GM04503 (cell line): Measurements from ENCODE around the gene COL4A2.

Source experiments
- DNase-seq: peaks from one replicate; pipeline ENCODE4 v3.0.0-alpha.2; 2012; ENCODE audit warnings: low read depth

The COL4A2 gene

GRCh38 chr13:110359840-110360301 lies 52.8 kb downstream of the COL4A2 start:
- DNase-seq: no peak

GRCh38 chr13:110360598-110360997 lies 53.5 kb downstream of the COL4A2 start:
- no peak for DNase-seq

GRCh38 chr13:110361365-110361911 lies 54.4 kb downstream of the COL4A2 start:
- DNase-seq: peak; percentile 60

GRCh38 chr13:110363010-110363409 lies 55.9 kb downstream of the COL4A2 start:
- no peak for DNase-seq

GRCh38 chr13:110364081-110364480 lies 57.0 kb downstream of the COL4A2 start:
- no peak for DNase-seq

GRCh38 chr13:110365876-110366275 lies 58.8 kb downstream of the COL4A2 start:
- no peak for DNase-seq

- no peak for DNase-seq
Measured at GRCh38 chr13:110366733-110367132, 59.6 kb downstream of the COL4A2 start.

- no peak for DNase-seq
Measured at GRCh38 chr13:110367620-110368019, 60.5 kb downstream of the COL4A2 start.

- no peak for DNase-seq
Measured at GRCh38 chr13:110368408-110368807, 61.3 kb downstream of the COL4A2 start.

- DNase-seq: no peak
Measured at GRCh38 chr13:110369400-110369799, 62.3 kb downstream of the COL4A2 start.

GRCh38 chr13:110371550-110372465 lies 64.7 kb downstream of the COL4A2 start:
- DNase-seq: no peak

- no peak for DNase-seq
Measured at GRCh38 chr13:110372676-110373075, 65.6 kb downstream of the COL4A2 start.

GRCh38 chr13:110373617-110374016 lies 66.5 kb downstream of the COL4A2 start:
- DNase-seq: no peak

GRCh38 chr13:110374431-110375370 lies 67.6 kb downstream of the COL4A2 start:
- DNase-seq: no peak

GRCh38 chr13:110376120-110376519 lies 69.0 kb downstream of the COL4A2 start:
- no peak for DNase-seq

- DNase-seq: no peak
Measured at GRCh38 chr13:110377178-110377825, 70.2 kb downstream of the COL4A2 start.

- no peak for DNase-seq
Measured at GRCh38 chr13:110377826-110378201, 70.7 kb downstream of the COL4A2 start.

GRCh38 chr13:110379358-110379757 lies 72.3 kb downstream of the COL4A2 start:
- DNase-seq: no peak

- DNase-seq: no peak
Measured at GRCh38 chr13:110379905-110380341, 72.8 kb downstream of the COL4A2 start.

- DNase-seq: no peak
Measured at GRCh38 chr13:110380359-110381028, 73.4 kb downstream of the COL4A2 start.

- DNase-seq: no peak
Measured at GRCh38 chr13:110381029-110381360, 73.9 kb downstream of the COL4A2 start.
